Endothelial cell of umbilical vein (primary cell): ENCODE measurements around the gene TRIM37.

Experiments
- CTCF ChIP-seq, 2 donors: IDR thresholded peaks; 1 replicate in 1 of 2; 2 replicates in 1 of 2; pipeline ENCODE4 v1.5.1; 2011; ENCODE audit warnings: low read length in 2 of 2, mild to moderate bottlenecking in 2 of 2, moderate library complexity in 2 of 2, control low read depth in 1 of 2, inconsistent platforms in 1 of 2, low read depth in 1 of 2; ENCODE audit not compliant: insufficient read depth in 1 of 2; ENCODE audit errors: extremely low read depth in 1 of 2
- EZH2 ChIP-seq: IDR thresholded peaks from 2 replicates; pipeline ENCODE4 v1.6.1; 2012; ENCODE audit warnings: borderline replicate concordance, low read depth, mild to moderate bottlenecking, moderate library complexity, low read length, inconsistent platforms; ENCODE audit not compliant: severe bottlenecking
- GATA2 ChIP-seq: IDR thresholded peaks from 2 replicates; pipeline ENCODE4 v1.7.0; 2011; ENCODE audit warnings: low read depth, mild to moderate bottlenecking, moderate library complexity, mixed read lengths, low read length; ENCODE audit not compliant: insufficient read length, insufficient read depth
- JUN ChIP-seq: IDR thresholded peaks from 2 replicates; pipeline ENCODE4 v1.6.1; 2011; ENCODE audit warnings: borderline replicate concordance, low read depth; ENCODE audit not compliant: insufficient read length, insufficient read depth
- MYC ChIP-seq: IDR thresholded peaks from one replicate; pipeline ENCODE4 v1.6.1; 2011; ENCODE audit warnings: mild to moderate bottlenecking, low read depth, low read length
- POLR2A ChIP-seq: IDR thresholded peaks from 2 replicates; pipeline ENCODE4 v1.6.1; 2012; ENCODE audit warnings: low read depth, mild to moderate bottlenecking, control low read depth, low read length
- POLR2AphosphoS5 ChIP-seq: IDR thresholded peaks from 2 replicates; pipeline ENCODE4 v1.6.1; 2012; ENCODE audit warnings: low read depth, mild to moderate bottlenecking, control low read depth, low read length, moderate library complexity; ENCODE audit not compliant: insufficient read depth

DNA sequence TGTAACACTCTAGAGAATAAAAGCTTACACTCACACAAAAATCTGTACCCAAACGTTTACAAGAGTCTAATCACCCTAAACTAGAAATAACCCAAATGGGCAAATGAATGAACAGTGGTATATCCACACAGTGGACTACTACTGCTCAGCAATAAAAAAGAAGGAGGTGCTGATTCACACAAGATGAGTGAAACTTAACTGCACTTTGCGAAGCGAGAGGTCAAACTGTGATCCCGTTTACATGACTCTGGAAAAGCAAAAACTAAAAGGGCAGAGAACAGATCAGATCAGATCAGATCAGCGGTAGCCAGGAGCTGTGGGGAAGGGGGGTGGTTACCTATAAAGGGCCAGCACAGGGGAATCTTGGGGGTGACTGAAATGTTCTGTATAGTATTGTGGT, 113.4 kb downstream of the TRIM37 start:
- TF ChIP-seq CTCF (IDR thresholded peaks at IDR 0.05; ENCODE audit: extremely low read depth in 1 of 2, insufficient read depth in 1 of 2, low read depth in 1 of 2, low read length in 2 of 2) (no peak), EZH2 (no peak), JUN (no peak), POLR2A (no peak), GATA2 (no peak), POLR2AphosphoS5 (no peak), MYC (no peak)
